ENCODE results near the gene EID3. TPM values are rescaled to one million over a fixed set of nuclear protein-coding genes. Genes with fewer than 3 reads are reported as not detected.

EID3 gene
- polyA plus RNA-seq, 3 donors: 0.64 to 1.0 (median 0.65) TPM

Other genes with a start within 250 kb of the EID3 start
- gene HCFC2, start 239.2 kb upstream of the EID3 start, polyA plus RNA-seq: 1 to 10 TPM; 3.3 to 8.7 (median 4.3) TPM
- gene NFYB, start 165.5 kb upstream of the EID3 start, polyA plus RNA-seq: 10 to 100 TPM; 11.6 to 14.6 (median 12.3) TPM
- 10 to 100 TPM; 26.9 to 46.1 (median 29.2) TPM for gene TXNRD1, start 88.0 kb upstream of the EID3 start, polyA plus RNA-seq
- gene CHST11, start 153.2 kb downstream of the EID3 start, polyA plus RNA-seq: 10 to 100 TPM; 44.4 to 66.6 (median 48.4) TPM